NCI-H128 (cell line): ENCODE data around the gene KITLG.
A peak's percentile ranks its signal among the peaks of the same experiment; 100 is the strongest.
"Not testable (repeated sequence)": the region's sequence is repeated elsewhere in the genome, so short reads cannot be mapped to it uniquely, and the experiment has no call there.

Experiments
- DNase-seq: peaks from one replicate; lab custom pipeline; 2025; ENCODE audit not compliant: unreplicated experiment; lab: John Stamatoyannopoulos, UW

The KITLG gene

DNA sequence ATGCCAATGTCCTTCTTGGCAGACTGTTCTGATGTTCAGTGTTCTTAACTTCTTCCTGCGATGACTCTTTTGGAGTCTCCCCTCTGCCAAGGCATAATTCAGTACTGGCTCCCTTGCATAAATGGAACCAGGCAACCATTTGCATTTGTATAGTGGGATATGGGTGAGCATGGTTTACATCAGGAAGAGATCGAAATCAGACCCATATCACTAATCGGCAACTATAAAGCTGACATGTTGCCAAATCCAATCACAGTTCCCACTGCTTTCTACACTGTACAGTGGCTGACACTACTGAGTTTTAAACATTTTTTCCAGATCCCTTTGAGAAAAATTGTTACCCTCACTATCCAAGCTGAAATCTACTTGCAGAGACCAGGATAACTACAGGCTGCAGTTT lies 83.8 kb downstream of the KITLG start:
- DNase-seq = no peak

DNA sequence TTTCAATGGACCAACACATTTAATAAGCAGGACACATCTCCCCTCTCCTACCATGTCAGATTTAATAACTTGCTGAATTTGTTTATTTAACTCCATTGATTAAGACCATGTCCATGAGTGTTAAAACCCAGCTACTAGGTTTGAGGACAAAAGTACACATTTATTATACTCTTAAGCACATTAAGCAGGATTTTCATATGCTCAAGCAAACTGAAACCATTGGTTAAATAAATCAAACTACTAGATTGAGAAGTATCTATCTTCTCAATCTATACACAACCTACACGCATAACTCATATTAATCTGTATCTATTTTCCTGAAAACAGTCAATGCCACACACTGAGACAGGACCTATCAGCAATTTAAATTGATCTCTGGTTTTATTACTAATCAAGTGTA lies 85.2 kb downstream of the KITLG start:
- DNase-seq = no peak

DNA sequence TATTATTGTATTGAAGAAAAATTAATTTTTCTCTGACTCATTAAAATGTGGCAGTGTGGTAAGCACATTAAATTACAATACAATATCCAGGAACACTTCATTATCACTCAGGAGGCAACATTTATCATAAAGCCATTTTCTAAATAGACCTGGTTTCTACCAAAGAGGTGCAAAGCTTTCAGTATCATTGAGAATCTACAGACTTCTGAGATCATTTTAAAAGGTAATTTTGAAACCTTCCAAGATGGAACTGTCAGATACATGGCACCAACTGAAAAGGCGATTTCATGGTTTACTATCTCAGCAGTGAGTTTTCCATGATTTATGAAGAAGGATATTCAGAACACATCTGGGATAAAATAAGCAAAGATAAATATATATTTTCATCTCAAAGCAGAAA lies 85.8 kb downstream of the KITLG start:
- DNase-seq = no peak

DNA sequence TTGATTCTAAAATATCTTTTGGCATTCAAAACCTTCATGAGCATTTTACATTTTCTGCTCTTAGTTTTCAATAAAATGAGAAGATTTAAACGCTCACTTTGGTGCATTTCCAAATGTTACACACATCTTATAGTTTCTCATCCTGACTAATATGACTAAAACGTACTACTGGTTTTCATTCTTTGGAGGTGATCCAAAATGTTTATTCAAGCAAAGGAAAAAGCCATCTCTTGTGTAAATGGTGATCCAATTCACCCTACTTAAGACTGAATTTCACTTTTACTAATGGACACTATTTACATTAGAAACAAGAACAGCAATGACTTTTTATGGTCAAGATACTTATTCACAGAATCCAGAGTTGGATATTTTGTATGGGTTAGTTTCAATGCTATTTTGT lies 86.6 kb downstream of the KITLG start:
- no peak for DNase-seq

DNA sequence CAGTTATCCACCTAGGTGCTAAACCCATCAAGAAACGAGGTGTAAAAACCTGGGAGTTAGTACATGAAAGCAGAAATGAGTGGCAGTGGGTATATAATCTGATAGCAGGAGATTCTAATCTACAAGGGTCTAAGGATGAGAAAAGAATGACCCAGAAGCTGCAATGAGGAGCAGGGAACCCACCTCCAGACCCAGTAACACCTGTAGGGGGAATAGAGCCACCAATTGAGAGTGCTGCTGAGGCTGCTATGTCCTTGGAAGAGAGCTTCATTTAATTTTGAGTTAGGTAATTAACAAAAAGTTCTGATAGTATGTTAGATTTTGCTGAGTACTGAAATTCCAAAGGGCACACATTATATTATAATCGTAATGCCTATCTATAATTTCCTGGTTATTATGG lies 89.8 kb downstream of the KITLG start:
- DNase-seq = no peak

DNA sequence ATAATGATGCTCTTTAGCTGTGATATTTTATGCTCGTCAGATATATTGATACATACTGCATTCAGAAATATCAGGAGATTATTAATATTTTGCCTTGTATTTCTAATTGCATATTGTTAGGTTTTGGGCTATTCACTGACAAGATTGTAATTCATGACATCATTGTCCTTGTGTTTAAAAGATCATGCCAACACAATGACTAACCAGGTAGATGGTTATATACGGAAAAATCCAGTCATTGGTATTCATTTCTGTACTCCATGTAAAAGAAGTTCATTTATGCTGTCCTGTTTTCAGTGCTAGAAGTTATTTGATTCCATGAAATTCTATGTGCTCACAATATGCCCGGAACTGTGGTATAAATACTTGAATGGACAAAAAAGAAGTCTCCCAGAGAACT lies 107.5 kb downstream of the KITLG start:
- no peak for DNase-seq

DNA sequence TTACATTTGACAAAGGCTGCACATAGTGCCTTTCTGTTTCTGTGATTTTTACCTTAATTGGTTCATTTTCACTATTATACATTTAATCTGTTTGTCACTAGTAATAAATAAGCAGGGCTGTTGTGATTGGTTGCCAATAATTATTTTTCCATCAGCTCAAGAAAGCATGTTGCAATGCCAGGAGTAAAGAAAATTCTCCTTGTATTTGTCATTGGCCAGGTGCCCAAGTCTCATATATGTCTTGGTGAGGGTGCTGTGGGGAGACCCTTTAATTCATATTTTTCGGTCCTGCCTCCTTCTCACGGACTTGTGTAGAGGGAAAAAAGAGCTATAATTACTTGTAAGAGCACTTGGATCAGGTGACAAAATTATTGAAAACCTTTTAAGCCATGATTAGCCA lies 108.0 kb downstream of the KITLG start:
- no peak for DNase-seq

DNA sequence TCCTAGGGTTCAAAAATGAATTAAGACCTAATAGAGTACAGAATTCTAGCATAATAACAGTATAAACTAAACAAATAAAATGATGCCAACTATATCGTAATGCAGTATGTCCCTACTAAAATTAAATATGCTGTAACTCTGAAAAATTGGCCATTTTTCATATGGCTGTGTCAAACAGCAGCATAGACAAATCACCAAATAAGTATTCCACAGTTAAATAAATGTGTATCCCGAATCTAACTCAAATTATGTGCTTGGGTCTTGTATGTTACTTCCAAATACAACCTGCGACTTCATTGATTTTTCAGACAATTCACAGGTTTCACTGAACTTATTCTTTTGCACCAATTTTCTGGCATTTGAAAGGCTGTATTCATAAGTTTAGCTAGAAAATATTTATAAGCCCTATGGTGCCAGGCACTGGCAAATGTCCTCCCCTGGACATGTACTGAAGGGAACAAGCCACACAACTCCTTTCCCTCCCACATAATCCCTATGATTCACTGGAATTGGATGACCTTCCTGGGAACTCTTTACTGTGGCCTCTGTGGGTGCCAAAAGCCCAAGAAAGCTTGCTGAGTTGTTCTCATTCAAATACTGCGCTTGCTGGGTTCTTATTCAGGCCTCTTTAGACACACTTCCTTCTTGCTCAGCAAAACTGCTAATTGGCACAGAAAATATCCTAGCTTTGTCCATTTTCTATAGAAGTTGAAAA lies 108.8 kb downstream of the KITLG start:
- DNase-seq = no peak

DNA sequence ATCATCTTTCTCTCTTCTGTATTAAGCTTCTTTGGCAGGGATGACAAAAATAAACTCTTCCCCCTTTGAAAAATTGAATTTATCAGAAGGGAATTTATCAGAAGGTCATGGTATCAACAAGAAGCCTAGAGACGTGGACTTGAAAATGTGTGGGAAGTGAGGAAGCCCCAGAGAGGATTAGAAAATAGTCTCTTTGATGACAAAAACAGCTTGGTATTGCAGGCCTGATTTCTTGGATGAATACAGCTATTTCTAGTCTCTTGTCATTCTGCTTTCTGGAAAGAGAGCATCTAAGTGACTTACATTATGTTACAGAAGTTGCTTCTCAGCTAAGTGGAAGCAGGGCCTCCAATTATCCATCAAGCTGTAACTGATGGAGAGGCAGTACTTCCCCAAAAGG lies 111.1 kb downstream of the KITLG start:
- DNase-seq = no peak

DNA sequence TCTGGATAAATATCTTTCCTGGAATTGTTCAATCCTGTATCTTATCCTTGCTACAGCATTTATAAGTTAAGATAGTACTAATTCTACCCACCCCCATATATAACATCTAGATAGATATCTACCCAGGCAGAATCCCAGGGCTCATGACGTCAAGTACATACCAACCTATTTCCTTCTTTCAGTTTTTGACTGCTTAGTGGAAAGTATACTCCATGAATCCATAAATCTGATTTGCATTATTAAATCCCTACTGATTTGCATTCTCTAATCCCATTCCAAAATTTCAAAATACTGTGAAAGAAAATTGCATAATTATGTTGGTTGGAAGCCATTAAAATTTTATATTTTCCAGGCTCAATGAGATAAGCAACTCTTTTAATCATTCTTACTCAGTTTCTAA lies 111.7 kb downstream of the KITLG start:
- no peak for DNase-seq

DNA sequence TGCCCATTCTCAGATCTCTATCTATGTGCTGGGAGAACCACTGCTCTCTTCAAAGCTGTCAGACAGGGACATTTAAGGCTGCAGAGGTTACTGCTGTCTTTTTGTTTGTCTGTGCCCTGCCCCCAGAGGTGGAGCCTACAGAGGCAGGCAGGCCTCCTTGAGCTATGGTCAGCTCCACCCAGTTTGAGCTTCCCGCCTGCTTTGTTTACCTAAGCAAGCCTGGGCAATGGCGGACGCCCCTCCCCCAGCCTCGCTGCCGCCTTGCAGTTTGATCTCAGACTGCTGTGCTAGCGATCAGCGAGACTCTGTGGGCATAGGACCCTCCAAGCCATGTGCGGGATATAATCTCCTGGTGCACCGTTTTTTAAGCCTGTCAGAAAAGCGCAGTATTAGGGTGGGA lies 113.6 kb downstream of the KITLG start:
- DNase-seq = not testable (repeated sequence)

DNA sequence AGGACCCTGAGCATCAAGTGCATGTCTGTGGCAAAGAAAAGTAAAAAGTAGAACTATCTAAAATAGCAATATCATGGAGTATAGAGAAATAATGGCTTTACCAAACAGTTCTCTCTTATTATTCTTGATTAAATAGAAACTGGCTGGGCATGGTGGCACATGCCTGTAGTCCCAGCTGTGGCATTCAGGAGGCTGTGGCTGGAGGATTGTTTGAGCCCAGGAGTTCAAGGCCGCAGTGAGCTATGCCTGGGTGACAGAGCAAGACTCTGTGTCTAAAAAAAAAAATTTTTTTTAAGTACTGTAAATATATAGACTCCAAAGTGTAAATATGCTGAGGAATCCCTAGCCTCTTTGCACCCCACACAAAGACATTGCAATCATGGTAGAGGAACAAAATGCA lies 121.9 kb downstream of the KITLG start:
- no peak for DNase-seq

DNA sequence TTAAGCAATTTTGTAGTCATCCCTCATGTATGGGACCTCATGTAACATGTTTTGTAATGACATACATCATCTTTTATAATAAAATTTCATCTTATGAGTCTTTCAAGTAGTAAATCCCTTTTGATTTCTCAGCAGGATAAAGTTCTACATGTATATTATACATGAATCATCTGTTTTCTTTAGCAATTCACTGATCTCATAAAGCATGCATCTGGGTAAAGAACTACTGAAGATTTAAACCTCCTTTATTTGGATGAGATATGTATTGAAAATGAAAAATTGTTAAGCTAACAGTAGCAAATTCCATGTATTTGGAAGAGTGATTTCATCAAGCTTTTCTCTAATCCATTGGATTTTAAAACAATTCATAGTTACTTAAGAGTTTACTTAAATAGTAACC lies 126.9 kb downstream of the KITLG start:
- no peak for DNase-seq

DNA sequence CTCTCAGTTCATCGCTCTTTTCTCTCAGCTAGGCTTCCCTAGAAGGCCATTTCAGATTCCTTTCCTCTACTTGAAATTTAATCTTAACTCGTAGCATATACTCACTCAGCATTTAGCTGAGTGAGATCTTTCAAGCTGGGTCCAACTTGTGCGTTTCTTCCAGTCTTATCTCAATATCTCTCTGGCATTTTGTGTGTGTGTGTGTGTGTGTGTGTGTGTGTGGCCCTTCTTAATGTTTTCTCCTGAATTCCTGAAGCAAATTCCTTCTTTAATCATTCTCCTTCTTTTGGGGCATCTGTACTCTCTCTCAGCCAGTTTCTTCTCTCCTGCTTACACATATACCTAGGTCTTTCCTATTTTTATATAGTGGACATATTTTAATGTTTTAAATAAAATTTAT lies 129.1 kb downstream of the KITLG start:
- no peak for DNase-seq

DNA sequence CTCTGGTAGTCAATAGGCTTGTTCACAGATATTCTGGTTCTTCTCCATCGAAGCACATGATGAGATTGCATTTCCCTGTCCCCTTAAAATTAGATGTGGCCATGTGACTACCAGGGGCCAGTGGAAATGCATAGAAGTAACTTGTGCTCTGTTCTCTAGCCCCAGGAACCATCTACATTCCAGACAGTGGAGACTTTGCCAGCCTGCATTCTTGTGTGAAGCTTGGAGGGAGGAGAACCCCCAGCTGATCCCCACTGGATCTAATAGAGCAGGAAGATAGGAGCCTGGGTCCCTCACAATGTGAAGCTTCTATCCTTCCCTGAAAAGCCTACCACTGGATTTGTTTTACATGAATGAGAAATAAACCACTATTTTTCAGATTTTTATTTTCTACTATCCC lies 130.1 kb downstream of the KITLG start:
- DNase-seq = no peak

DNA sequence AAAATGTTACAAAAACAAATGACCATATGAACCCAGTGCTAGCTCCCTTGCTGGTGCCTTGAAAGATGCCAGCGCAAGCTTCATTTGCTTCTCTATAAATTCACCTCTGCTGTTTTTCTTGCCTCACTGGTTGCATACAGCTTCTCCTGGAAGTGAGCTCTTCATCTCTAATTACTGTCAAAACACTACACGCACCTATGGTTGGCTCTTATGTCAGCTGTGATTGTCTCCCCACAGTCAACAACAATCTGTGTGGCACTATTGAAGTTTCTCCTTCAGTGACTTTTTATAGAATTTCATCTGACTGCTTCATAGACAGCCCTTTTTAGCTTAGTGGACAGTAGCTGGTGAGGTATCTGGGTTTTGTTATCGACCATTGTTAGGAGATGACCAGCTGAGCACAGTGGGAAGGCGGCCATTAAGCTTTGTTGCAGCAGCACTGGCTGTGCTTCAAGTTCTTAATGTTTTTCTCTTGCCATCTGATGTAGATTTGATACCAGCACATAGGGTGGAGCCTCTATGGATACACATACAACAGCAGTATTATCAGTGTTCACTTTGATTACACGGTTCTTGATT lies 131.8 kb downstream of the KITLG start:
- DNase-seq = peak; percentile 86

DNA sequence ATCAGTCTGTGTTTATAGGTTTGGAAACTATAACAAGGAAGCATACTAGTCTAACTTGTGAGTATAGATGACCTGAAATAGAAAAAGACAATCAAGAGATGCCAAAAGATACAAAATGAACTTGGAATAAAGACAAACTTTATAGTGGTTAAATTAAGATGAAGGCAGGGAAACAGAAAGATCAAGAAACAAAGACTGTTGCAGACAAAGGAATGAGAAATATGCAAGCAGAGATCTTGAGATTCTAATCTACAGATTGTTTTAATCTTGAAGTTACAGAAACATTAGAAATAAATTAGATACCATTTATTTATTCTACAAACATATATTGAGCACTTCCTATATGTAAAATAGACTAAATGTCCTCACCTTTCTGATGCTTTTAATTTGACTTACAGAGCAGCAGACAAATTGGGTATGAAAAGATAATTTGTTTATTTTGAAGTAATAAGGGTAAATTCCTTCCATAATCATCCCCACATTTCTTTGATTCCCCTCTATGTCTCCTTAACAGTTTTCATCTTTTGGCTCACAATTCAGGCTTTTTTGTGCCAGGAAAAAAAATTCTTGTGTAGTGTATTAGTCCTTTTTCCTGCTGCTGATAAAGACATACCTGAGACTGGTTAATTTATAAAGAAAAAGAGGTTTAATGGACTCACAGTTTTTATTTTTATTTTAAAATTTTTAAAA lies 134.4 kb downstream of the KITLG start:
- no peak for DNase-seq

DNA sequence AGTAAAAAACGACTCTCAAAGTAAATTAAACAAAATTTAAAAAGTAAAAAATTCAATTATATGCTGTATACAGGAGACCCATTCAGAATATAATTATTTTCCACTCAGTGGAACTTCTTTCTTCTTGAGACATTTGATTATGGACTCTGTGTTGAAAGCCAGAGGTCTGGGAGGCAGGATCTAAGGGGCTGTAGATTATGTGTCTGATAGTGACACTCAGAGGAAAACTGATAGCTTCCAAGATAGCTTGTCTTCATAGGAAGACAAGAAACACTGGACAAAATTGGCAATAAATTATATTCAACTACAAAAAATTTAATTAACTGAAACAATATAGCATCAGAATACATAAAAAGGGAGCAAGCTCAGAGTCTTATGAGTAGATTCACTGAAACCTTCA lies 135.8 kb downstream of the KITLG start:
- no peak for DNase-seq
